ENCODE measurements around the gene DDX25.

Gene DDX25

GRCh38 chr11:125954945-125955640 is 50.8 kb downstream of the DDX25 start:
- DNase-seq (ENCODE audit: low read depth): no peak
- H3K4me3 ChIP-seq (ENCODE audit: low read depth, low read length): no peak overlapping the region
- TF ChIP-seq, protein P1, sequence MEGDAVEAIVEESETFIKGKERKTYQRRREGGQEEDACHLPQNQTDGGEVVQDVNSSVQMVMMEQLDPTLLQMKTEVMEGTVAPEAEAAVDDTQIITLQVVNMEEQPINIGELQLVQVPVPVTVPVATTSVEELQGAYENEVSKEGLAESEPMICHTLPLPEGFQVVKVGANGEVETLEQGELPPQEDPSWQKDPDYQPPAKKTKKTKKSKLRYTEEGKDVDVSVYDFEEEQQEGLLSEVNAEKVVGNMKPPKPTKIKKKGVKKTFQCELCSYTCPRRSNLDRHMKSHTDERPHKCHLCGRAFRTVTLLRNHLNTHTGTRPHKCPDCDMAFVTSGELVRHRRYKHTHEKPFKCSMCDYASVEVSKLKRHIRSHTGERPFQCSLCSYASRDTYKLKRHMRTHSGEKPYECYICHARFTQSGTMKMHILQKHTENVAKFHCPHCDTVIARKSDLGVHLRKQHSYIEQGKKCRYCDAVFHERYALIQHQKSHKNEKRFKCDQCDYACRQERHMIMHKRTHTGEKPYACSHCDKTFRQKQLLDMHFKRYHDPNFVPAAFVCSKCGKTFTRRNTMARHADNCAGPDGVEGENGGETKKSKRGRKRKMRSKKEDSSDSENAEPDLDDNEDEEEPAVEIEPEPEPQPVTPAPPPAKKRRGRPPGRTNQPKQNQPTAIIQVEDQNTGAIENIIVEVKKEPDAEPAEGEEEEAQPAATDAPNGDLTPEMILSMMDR (IDR thresholded peaks at IDR 0.05; ENCODE audit: low read depth, low read length, missing control alignments): no peak

GRCh38 chr11:125955856-125956255 is 51.5 kb downstream of the DDX25 start:
- DNase-seq (ENCODE audit: low read depth): no peak
- no peak overlapping the region for H3K4me3 ChIP-seq (ENCODE audit: low read depth, low read length)
- TF ChIP-seq, protein P1 (IDR thresholded peaks at IDR 0.05; ENCODE audit: low read depth, low read length, missing control alignments): no peak

- H3K4me3 ChIP-seq (ENCODE audit: low read depth, low read length): no peak overlapping the region
- no peak for DNase-seq (ENCODE audit: low read depth)
- TF ChIP-seq, protein P1 (IDR thresholded peaks at IDR 0.05; ENCODE audit: low read depth, low read length, missing control alignments): no peak
Measured at GRCh38 chr11:125956391-125957134, 52.3 kb downstream of the DDX25 start.

DNA sequence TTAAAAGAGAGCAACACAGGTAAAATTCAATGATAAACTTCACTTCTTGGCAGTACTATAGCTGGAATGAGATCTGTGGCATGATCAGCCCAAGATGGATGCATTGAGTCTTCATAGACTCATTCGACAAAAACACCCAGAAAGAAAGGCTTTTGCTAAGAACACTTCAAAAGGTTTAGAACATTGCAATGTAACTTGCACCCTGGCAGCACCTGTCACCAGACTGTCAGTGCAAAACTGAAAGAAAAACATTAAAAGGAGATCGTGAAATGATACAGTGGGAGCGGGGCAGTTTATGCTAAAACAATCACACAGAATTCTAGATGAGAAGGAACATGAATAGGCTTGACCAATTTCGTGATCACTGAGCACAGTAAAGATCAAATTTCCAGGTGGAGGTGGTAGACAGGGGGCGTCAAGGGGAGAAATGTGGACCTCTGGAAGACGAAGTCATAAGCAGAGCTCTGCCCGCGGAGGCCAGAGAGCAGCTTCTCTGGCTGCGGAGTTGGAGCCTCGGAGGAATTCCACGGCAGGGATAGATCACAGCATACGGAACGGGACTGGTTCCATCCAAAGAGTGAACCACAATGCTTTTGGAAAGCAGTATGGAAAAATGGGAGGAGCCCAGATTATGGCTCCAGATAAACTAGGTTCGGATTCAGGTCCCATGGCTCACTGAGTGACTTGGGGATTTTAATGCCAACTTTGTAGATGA is 53.5 kb downstream of the DDX25 start:
- DNase-seq (ENCODE audit: low read depth): no peak
- H3K4me3 ChIP-seq (ENCODE audit: low read depth, low read length): no peak overlapping the region
- TF ChIP-seq, protein P1 (IDR thresholded peaks at IDR 0.05; ENCODE audit: low read depth, low read length, missing control alignments): no peak

GRCh38 chr11:125958872-125959400 is 54.6 kb downstream of the DDX25 start:
- H3K4me3 ChIP-seq (ENCODE audit: low read depth, low read length): no peak overlapping the region
- DNase-seq (ENCODE audit: low read depth): no peak
- TF ChIP-seq, protein P1 (IDR thresholded peaks at IDR 0.05; ENCODE audit: low read depth, low read length, missing control alignments): no peak

GRCh38 chr11:125959511-125959910 is 55.2 kb downstream of the DDX25 start:
- TF ChIP-seq, protein P1 (IDR thresholded peaks at IDR 0.05; ENCODE audit: low read depth, low read length, missing control alignments): no peak
- no peak overlapping the region for H3K4me3 ChIP-seq (ENCODE audit: low read depth, low read length)
- no peak for DNase-seq (ENCODE audit: low read depth)
